ENCODE results near the gene SPRED2. TPM values are rescaled to one million over a fixed set of nuclear protein-coding genes. Genes with fewer than 3 reads are reported as not detected.

The SPRED2 gene
- total RNA-seq, 1 donor from 2014 or later: 11.1 TPM

DNA sequence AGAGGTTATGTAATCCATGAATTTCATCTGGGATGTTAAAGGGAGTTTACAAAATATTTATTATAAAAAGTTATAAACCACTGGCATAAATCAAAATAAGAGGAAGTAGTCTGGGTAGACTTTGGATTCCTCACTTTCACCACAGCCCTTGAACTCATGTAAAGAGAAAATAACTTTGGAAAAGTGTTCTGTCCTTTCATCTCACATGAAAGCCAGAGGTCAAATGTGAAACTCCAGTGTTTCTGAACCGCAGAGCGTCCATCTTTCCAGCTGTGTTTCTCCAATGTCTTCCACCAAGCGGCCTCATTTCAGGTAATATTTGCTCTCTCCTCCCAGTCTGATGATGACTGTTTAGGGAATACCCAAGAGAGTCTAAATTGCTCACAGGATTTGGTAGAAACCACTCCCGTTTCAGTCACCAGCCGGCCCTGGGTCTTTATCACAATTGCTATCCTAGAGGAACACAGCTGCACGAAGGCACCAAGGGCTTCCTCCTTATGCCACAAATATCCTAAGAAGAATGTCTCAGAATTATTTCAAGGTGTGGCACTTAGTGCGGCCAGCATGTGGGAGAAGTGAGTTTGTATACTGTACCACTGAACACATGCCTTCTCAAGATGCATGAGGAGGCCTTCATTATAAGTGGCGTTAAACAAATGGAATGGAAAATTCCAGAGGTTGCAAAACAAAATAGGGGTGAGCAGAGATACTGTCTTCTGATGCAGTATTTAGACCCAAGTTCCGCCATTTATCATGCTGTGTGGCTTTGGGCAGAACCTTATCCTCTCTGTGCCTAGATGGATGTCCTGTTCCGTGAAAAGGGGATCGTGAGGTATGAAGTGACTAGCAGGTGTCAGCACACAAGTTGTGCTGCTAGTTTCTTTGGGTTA is 140.9 kb downstream of the SPRED2 start:
- DNase-seq (ENCODE audit: low read depth): no peak
- TF ChIP-seq, protein P1, sequence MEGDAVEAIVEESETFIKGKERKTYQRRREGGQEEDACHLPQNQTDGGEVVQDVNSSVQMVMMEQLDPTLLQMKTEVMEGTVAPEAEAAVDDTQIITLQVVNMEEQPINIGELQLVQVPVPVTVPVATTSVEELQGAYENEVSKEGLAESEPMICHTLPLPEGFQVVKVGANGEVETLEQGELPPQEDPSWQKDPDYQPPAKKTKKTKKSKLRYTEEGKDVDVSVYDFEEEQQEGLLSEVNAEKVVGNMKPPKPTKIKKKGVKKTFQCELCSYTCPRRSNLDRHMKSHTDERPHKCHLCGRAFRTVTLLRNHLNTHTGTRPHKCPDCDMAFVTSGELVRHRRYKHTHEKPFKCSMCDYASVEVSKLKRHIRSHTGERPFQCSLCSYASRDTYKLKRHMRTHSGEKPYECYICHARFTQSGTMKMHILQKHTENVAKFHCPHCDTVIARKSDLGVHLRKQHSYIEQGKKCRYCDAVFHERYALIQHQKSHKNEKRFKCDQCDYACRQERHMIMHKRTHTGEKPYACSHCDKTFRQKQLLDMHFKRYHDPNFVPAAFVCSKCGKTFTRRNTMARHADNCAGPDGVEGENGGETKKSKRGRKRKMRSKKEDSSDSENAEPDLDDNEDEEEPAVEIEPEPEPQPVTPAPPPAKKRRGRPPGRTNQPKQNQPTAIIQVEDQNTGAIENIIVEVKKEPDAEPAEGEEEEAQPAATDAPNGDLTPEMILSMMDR (conservative IDR thresholded peaks at IDR 0.05; ENCODE audit: low read depth, low read length): no peak
- H3K4me3 ChIP-seq (ENCODE audit: low read depth, low read length): no peak overlapping the region

DNA sequence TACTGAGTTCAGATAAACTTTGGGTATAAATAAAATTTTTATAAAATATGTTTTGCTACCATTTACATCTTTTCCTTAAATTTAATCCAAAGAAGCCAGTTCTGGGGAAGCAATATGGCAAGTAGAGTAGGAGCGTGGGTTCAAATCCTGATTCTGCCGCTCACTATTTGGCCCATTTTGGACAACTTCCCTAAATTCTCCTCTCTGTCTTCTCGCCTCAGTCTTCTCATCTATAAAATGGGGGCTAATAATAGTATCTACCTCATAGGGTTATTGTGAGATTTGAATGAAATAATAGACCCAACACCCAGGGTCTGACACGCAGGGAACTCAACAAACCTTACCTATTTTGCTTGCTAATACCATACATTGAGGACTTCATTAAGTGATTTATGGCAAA is 145.0 kb downstream of the SPRED2 start:
- TF ChIP-seq, protein P1 (conservative IDR thresholded peaks at IDR 0.05; ENCODE audit: low read depth, low read length): no peak
- H3K4me3 ChIP-seq (ENCODE audit: low read depth, low read length): no peak overlapping the region
- DNase-seq (ENCODE audit: low read depth): no peak

DNA sequence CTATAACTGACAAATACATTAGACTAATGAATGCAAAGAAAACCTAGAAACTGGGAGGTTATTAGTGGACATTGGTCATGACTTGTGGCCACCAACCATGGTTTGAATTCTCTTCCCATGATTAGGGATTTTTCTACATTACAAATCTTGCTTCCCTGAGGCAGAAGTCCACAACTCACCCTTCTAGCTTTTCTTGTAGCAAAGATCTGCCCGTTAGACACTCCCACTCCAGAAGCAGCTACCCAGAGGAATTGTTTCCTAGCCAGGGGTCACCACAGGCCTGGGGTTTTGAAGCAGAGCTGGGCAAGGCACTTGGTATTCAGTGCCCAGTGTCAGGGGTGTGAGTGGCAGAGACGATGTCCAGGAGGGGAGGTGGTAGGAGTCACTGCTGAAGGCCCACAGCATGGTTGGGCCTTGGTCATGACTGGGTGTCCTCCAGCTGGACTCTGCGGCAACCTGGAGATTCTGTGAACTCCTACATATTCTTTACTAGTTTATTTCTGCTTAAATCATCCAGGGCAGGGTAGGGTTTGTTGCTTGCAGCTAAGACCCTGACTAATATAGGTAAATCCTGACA is 149.8 kb downstream of the SPRED2 start:
- no peak for DNase-seq (ENCODE audit: low read depth)
- TF ChIP-seq, protein P1 (conservative IDR thresholded peaks at IDR 0.05; ENCODE audit: low read depth, low read length): no peak

DNA sequence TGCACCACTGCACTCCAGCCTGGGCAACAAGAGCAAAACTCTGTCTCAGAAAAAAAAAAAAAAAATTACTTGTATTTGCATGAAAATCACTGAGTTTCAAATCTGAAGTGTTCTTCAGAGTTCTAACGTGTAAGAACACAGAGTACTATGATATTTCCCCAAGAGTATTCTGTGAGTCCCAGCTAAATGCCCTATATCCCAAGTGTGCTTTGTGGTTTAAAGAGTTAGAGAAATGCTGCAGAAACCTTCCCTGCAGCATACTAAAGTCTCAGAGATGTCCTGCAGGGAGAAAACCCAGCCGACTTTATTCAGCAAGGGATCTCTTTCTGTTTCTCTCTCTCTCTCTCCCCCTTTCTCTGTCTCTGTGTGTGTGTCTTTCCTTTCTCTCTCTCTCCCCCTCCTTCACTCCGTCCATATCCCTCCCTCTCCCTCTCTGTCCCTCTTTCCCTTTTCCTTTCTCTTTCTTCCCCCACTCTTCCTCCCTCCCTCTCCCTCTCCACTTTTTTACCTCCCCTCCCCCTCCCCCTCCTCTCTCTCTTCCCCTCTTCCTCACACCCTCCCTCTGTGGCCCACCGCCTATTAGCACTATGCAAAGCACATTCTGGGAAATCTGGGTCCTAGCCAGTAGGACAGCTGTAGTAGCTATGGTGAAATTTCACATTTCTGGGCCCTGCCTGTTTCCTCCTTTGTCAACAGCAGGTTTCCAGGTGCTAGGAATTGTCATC is 150.6 kb downstream of the SPRED2 start:
- no peak overlapping the region for H3K4me3 ChIP-seq (ENCODE audit: low read depth, low read length)
- DNase-seq (ENCODE audit: low read depth): no peak
- TF ChIP-seq, protein P1 (conservative IDR thresholded peaks at IDR 0.05; ENCODE audit: low read depth, low read length): no peak

More for the DNA sequence above, 149.8 kb downstream of the SPRED2 start:
- H3K4me3 ChIP-seq (ENCODE audit: low read depth, low read length): no peak overlapping the region

DNA sequence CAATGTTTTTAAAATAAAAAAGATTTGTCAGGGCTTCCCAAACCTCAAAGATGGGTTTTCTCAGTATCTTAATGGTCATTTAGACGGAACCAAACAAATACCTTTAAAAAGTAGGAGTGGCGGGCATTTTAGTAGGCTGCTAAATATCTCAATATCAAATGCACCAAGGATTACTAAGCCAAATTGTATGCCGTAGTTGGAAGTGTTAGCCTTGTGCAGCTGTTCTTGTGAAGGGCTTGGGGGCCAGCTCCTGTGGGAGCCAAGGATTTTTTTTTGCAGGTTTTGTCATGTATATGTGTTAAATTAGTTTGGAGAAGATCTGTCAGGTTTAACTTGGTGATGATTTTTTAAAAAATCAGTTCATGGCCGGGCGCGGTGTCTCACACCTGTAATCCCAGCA is 152.6 kb downstream of the SPRED2 start:
- no peak overlapping the region for H3K4me3 ChIP-seq (ENCODE audit: low read depth, low read length)
- TF ChIP-seq, protein P1 (conservative IDR thresholded peaks at IDR 0.05; ENCODE audit: low read depth, low read length): no peak
- no peak for DNase-seq (ENCODE audit: low read depth)

DNA sequence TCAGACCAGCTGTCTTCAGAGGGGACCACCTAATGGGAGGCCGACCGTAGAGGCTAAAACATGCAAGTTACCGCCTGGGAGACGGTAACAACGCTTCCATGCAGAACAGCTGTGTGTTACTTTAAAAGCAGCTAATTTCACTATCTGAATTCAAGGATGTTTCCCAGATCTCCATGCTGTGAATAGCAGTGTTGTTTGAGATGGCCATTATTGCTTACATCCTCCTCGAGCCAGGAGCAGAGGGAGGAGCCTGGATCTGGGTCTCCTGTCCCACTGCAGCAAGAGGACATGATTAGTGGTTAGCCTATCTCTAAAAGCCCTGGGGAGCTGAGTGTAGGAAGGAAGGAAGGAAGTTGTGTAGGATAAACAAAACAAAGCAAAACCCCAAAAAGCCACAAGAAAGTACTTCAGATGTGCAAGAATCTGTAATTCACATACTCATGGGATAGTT is 153.8 kb downstream of the SPRED2 start:
- TF ChIP-seq, protein P1 (conservative IDR thresholded peaks at IDR 0.05; ENCODE audit: low read depth, low read length): no peak
- no peak for DNase-seq (ENCODE audit: low read depth)
- no peak overlapping the region for H3K4me3 ChIP-seq (ENCODE audit: low read depth, low read length)
